IMR-90 (cell line): Measurements from ENCODE around the gene AAMP. TPM values are rescaled to one million over a fixed set of nuclear protein-coding genes. Genes with fewer than 3 reads are reported as not detected.

ENCODE experiments used
- ATAC-seq: fragments of 200-7000 bp; cut with Tn5 transposase; 2 replicates; pipeline ENCODE4 v1.9.1; 2020; ENCODE audit warnings: low read depth, mild to moderate bottlenecking, moderate library complexity
- BruUV-seq: library from RNA; stranded (reverse); fragments of 400-500 nt; replicated peaks from 2 replicates; lab custom pipeline; 2021; lab: Mats Ljungman, UMichigan
- CTCF ChIA-PET: fragments of 300-600 bp; formaldehyde crosslinking; extraction: SDS; loops from one replicate; lab custom pipeline; 2021; ENCODE audit warnings: antibody characterized with exemption; lab: Yijun Ruan, JAX
- POLR2A ChIA-PET: fragments of 300-600 bp; sonication (Branson Sonifier 250); formaldehyde crosslinking; loops from one replicate; lab custom pipeline; 2022; ENCODE audit warnings: antibody characterized with exemption; ENCODE audit not compliant: unreplicated experiment; lab: Charles Lee
- DNase-seq: peaks from one replicate; pipeline ENCODE4 v3.0.0; 2013
- H2AFZ ChIP-seq: replicated peaks from 2 replicates; pipeline ENCODE3; 2013; ENCODE audit warnings: low read length, mild to moderate bottlenecking; ENCODE audit not compliant: poor library complexity
- H2AK5ac ChIP-seq: 2 replicates; pipeline ENCODE4 v1.6.1; 2013; ENCODE audit warnings: low read depth, low read length, inconsistent platforms
- H2AK9ac ChIP-seq: replicated peaks from 2 replicates; pipeline ENCODE3; 2013; ENCODE audit warnings: mild to moderate bottlenecking, low read depth, low read length, moderate library complexity; ENCODE audit not compliant: poor library complexity
- H2BK120ac ChIP-seq: 2 replicates; pipeline ENCODE4 v1.6.1; 2013; ENCODE audit warnings: low read depth, low read length, inconsistent platforms
- H2BK15ac ChIP-seq: 3 replicates; pipeline ENCODE4 v1.6.1; 2013; ENCODE audit warnings: low read depth, low read length, inconsistent platforms
- H2BK20ac ChIP-seq: 2 replicates; pipeline ENCODE4 v1.6.1; 2013; ENCODE audit warnings: low read depth, mild to moderate bottlenecking, inconsistent platforms, low read length, moderate library complexity
- H2BK5ac ChIP-seq: 2 replicates; pipeline ENCODE4 v1.6.1; 2013; ENCODE audit warnings: mild to moderate bottlenecking, low read depth, low read length, inconsistent platforms; ENCODE audit not compliant: poor library complexity, severe bottlenecking
- H3K14ac ChIP-seq: replicated peaks from 2 replicates; pipeline ENCODE4 v1.6.1; 2013; ENCODE audit warnings: low read depth, low read length, inconsistent platforms
- H3K18ac ChIP-seq: 2 replicates; pipeline ENCODE4 v1.6.1; 2013; ENCODE audit warnings: low read depth, low read length, control low read depth
- H3K23ac ChIP-seq: 2 replicates; pipeline ENCODE4 v1.6.1; 2013; ENCODE audit warnings: low read depth, low read length, inconsistent platforms
- H3K27ac ChIP-seq: 2 replicates; pipeline ENCODE4 v1.5.1; 2013; ENCODE audit warnings: mild to moderate bottlenecking, control low read depth, low read length; ENCODE audit not compliant: insufficient read depth
- H3K27me3 ChIP-seq: 2 replicates; pipeline ENCODE4 v1.6.1; 2013; ENCODE audit warnings: low read length; ENCODE audit not compliant: control insufficient read depth, insufficient read depth
- H3K36me3 ChIP-seq: 2 replicates; pipeline ENCODE4 v1.6.1; 2013; ENCODE audit warnings: low read length, mixed read lengths; ENCODE audit not compliant: control insufficient read depth, insufficient read depth
- H3K4ac ChIP-seq: 2 replicates; pipeline ENCODE4 v1.6.1; 2013; ENCODE audit warnings: low read depth, low read length, inconsistent platforms
- H3K4me1 ChIP-seq: 2 replicates; pipeline ENCODE4 v1.6.1; 2013; ENCODE audit warnings: low read length, mixed read lengths; ENCODE audit not compliant: control insufficient read depth, insufficient read depth
- H3K4me2 ChIP-seq: 2 replicates; pipeline ENCODE4 v1.6.1; 2013; ENCODE audit warnings: low read depth, mild to moderate bottlenecking, control low read depth, low read length, moderate library complexity
- H3K4me3 ChIP-seq: 2 replicates; pipeline ENCODE4 v1.5.1; 2013; ENCODE audit warnings: low read depth, mild to moderate bottlenecking, control low read depth, low read length, moderate library complexity; ENCODE audit not compliant: insufficient read depth
- H3K56ac ChIP-seq: 2 replicates; pipeline ENCODE4 v1.6.1; 2013; ENCODE audit warnings: low read length, inconsistent platforms; ENCODE audit not compliant: insufficient read depth; ENCODE audit errors: extremely low read depth
- H3K79me1 ChIP-seq, 2 experiments: 2 replicates each; pipeline ENCODE4 v1.6.1; 2013; ENCODE audit warnings: low read length in 2 of 2, inconsistent platforms in 1 of 2, low read depth in 1 of 2
- H3K9ac ChIP-seq: 2 replicates; pipeline ENCODE4 v1.6.1; 2013; ENCODE audit warnings: low read depth, low read length, control low read depth
- H3K9me1 ChIP-seq: 2 replicates; pipeline ENCODE4 v1.6.1; 2013; ENCODE audit warnings: low read length, inconsistent platforms; ENCODE audit not compliant: insufficient read depth
- H3K9me3 ChIP-seq: 2 replicates; pipeline ENCODE4 v1.6.1; 2013; ENCODE audit warnings: low read length; ENCODE audit not compliant: control insufficient read depth, insufficient read depth
- H4K20me1 ChIP-seq: 2 replicates; pipeline ENCODE4 v1.6.1; 2013; ENCODE audit warnings: low read length, inconsistent platforms; ENCODE audit not compliant: insufficient read depth
- H4K5ac ChIP-seq: 2 replicates; pipeline ENCODE4 v1.6.1; 2013; ENCODE audit warnings: mild to moderate bottlenecking, low read depth, low read length, control low read depth
- H4K8ac ChIP-seq, 2 experiments: 2 replicates each; pipeline ENCODE4 v1.6.1; 2013; ENCODE audit warnings: low read depth in 2 of 2, low read length in 2 of 2, control low read depth in 1 of 2, inconsistent platforms in 1 of 2
- H4K91ac ChIP-seq: 2 replicates; pipeline ENCODE4 v1.6.1; 2013; ENCODE audit warnings: low read depth, low read length, inconsistent platforms; ENCODE audit not compliant: insufficient read depth
- WGBS, 2 experiments: methylation state at CpG; one replicate each; pipeline versions ENCODE4 v1.1.5 to v1.1.7; 2013; ENCODE audit warnings: missing lambda C conversion rate in 2 of 2; ENCODE audit not compliant: insufficient read length in 1 of 2; ENCODE audit errors: extremely low coverage in 2 of 2; 5-methylcytosine and 5-hydroxymethylcytosine counted together
- dilution Hi-C: fragments of 300-500 bp; cut with HindIII; formaldehyde crosslinking; loops from one replicate; pipeline ENCODE4 v1.14.3; 2018; ENCODE audit warnings: low sequenced_read_pairs; ENCODE audit not compliant: unreplicated experiment
- in situ Hi-C: fragments of 300-500 bp; cut with MboI; formaldehyde crosslinking; loops from 3 replicates; pipeline ENCODE4 v1.14.3; 2019; ENCODE audit warnings: low sequenced_read_pairs, inconsistent platforms, mixed read lengths
- intact Hi-C: fragments of 100-400 bp; cut with micrococcal nuclease; formaldehyde crosslinking; loops from 2 replicates; pipeline ENCODE4 v1.10.0; 2022
- polyA plus RNA-seq, 3 experiments: library from polyadenylated mRNA; depleted of rRNA; stranded (reverse); fragments of >200 nt; gene quantifications; 2 replicates each; pipeline ENCODE4 v1.2.3, GENCODE V29; 2012; ENCODE audit warnings: low replicate concordance in 1 of 3
- total RNA-seq: library from RNA; depleted of rRNA; stranded (reverse); fragments of >200 nt; gene quantifications from 2 replicates; pipeline ENCODE4 v1.2.3, GENCODE V29; 2012
- TF ChIP-seq, protein P1 (sequence below): fragments of 150-350 bp; IDR thresholded peaks from 2 replicates; pipeline ENCODE4 v1.6.1; 2016; ENCODE audit warnings: low read depth, mild to moderate bottlenecking, low read length, moderate library complexity, borderline replicate concordance
- TF ChIP-seq, protein P2 (sequence below): fragments of 150-350 bp; IDR thresholded peaks from 2 replicates; pipeline ENCODE4 v1.6.1; 2017; ENCODE audit warnings: mild to moderate bottlenecking, antibody characterized with exemption, low read length, low read depth

Gene AAMP
- total and polyA plus RNA-seq, 2 of the 4 experiments (the other 2 are of a cell fraction) = 104 to 112 TPM

DNA sequence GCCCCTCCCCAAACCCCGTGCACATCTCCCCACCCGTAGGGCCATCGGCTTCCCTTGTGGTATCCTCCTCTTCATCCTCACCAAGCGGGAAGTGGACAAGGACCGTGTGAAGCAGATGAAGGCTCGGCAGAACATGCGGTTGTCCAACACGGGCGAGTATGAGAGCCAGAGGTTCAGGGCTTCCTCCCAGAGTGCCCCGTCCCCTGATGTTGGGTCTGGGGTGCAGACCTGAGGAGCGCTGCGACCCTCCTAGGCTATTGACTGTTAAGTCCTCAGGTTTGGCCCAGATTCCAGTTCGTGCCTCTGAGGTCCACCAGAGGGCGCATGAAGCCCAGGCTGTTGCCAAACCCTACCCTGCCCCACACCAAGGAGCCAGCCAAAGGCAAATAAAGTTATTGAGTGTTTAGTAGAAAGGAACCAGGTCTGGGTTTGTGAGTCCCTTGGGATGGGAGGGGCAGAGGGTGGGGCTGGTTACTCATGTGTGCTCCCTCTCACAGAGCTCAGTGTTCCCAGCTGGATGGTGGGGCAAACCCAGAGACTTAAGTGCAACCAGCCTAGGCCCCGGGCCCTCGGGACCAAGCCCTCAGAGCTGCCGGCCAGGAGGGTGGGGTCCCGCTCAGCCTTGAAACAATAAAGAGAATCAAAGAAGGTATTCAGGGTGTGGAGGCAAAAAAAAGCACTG lies 2.7 kb upstream of the AAMP start (continued):
- TF ChIP-seq, protein P1, sequence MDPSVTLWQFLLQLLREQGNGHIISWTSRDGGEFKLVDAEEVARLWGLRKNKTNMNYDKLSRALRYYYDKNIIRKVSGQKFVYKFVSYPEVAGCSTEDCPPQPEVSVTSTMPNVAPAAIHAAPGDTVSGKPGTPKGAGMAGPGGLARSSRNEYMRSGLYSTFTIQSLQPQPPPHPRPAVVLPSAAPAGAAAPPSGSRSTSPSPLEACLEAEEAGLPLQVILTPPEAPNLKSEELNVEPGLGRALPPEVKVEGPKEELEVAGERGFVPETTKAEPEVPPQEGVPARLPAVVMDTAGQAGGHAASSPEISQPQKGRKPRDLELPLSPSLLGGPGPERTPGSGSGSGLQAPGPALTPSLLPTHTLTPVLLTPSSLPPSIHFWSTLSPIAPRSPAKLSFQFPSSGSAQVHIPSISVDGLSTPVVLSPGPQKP = no peak

DNA sequence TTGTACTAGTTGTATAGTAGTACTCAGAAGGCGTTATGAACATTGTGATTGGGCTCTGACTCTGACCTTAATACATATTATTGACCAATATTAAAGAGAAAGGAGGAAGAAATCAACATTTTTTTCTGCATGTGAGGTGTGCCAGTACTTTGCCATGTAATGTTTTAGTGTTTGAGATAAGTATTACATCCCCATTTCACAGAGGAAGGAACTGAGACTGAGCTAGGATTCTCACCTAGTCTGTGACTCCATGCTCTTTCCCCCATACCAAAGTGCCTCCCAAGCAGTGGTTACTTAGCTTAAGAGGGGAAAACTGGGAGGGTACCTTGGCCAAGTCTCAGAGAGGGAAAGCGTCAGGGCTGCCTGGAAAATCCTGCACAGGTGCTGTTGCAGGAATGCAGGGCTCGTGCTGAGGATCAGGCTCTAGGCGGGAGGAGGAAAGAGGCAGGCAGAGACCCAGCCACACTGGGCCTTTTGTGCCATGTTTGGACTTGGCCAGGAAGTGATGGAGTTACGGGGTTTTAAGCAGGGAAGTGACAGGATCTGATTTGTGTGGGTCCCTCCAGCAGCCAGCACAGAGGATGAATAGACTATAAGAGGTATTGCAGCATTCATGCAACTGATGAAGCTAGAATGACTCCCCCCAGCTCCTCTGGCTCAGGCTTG lies 2.1 kb upstream of the AAMP start:
- POLR2A ChIA-PET = no interaction called here
- no peak overlapping the region for H2BK15ac ChIP-seq
- H3K18ac ChIP-seq = no peak overlapping the region
- no TSS peak for BruUV-seq
- 94% methylated on average over 2 of the region's 5 CpGs; no CpG with 5 or more reads in 1 of the 2 experiments for WGBS, 2 experiments
- no peaks in the 10 kb centered on the region for H3K9me3 ChIP-seq
- H3K23ac ChIP-seq = 0 out of 2 replicates have a peak overlapping the region, but pooled peaks have one; percentile 9
- H2AK9ac ChIP-seq = no peak overlapping the region
- H3K4me1 ChIP-seq = peaks cover 10% of the 10 kb centered on the region
- H3K27ac ChIP-seq = no peak overlapping the region
- CTCF ChIA-PET = interaction anchor here (1.8 to 3.9 kb wide), 2 partner anchors 12 to 20 kb away, joined by 4 to 24 read pairs; partner anchors contain the start of gene TMBIM1
- peaks cover 9% of the 10 kb centered on the region; the same call in 1 of the 2 replicates for H4K20me1 ChIP-seq
- H3K9ac ChIP-seq = no peak overlapping the region
- 0 out of 2 replicates have a peak, but pooled peaks cover 3% of the 10 kb centered on the region for H3K9me1 ChIP-seq
- TF ChIP-seq, protein P2, sequence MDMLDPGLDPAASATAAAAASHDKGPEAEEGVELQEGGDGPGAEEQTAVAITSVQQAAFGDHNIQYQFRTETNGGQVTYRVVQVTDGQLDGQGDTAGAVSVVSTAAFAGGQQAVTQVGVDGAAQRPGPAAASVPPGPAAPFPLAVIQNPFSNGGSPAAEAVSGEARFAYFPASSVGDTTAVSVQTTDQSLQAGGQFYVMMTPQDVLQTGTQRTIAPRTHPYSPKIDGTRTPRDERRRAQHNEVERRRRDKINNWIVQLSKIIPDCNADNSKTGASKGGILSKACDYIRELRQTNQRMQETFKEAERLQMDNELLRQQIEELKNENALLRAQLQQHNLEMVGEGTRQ = no peak
- DNase-seq (no peak), ATAC-seq (no peak)
- no peak overlapping the region for H3K4ac ChIP-seq
- H4K5ac ChIP-seq = no peak overlapping the region
- no peak overlapping the region for H3K56ac ChIP-seq
- H3K79me1 ChIP-seq = peaks cover 22 to 66% of the 10 kb centered on the region in 2 experiments
- H3K36me3 ChIP-seq = peaks cover 40% of the 10 kb centered on the region
- in situ Hi-C loops = loop anchor here (10.0 kb wide), 1 partner anchor 123 kb away; the partner anchor contains the start of gene CTDSP1
- H4K8ac ChIP-seq = no peak overlapping the region
- no peak overlapping the region for H2AK5ac ChIP-seq
- no peaks in the 10 kb centered on the region for H3K27me3 ChIP-seq
- intact Hi-C loops = loop anchor here (1.0 to 10.0 kb wide), 4 partner anchors 15 to 293 kb away; partner anchors contain the start of genes CATIP, CNOT9 and USP37
- no peak overlapping the region for H3K4me3 ChIP-seq
- H4K91ac ChIP-seq = no peak overlapping the region
- H2BK20ac ChIP-seq = no peak overlapping the region
- no peak overlapping the region; the same call in 1 of the 2 replicates for H3K4me2 ChIP-seq
- dilution Hi-C loops = no loop called here
- no peak overlapping the region for H2BK120ac ChIP-seq
- H2BK5ac ChIP-seq = no peak overlapping the region
- peak overlapping the region; percentile 39 for H2AFZ ChIP-seq
- H3K14ac ChIP-seq = no peak overlapping the region
